T follicular helper cell (primary cell): ENCODE data around the gene BBOF1.
"Not testable (repeated sequence)": the region's sequence is repeated elsewhere in the genome, so short reads cannot be mapped to it uniquely, and the experiment has no call there.

Experiments used
- DNase-seq: peaks from one replicate; pipeline ENCODE4 v3.0.0-alpha.2; 2020; ENCODE audit warnings: low read depth
- total RNA-seq, 2 experiments: gene quantifications; one replicate each; lab custom pipeline; 2026; lab: John Stamatoyannopoulos, UW

The BBOF1 gene
- 1.9 to 5.0 reads per million in 2 experiments for total RNA-seq

GRCh38 chr14:74018586-74019407 lies at the start of gene BBOF1, which contains the start of gene ENTPD5:
BBOF1 (plus strand) TSS chr14:74019349; CDS start chr14:74019479, 130 bp downstream.
ENTPD5 (minus strand) TSS chr14:74019288; CDS start chr14:73988102, 31,186 bp downstream.
- peak; percentile 80 for DNase-seq

GRCh38 chr14:73973497-73973896 lies 45.7 kb upstream of the BBOF1 start:
- no peak for DNase-seq

- no peak for DNase-seq
Observed at GRCh38 chr14:73976125-73976524, 43.0 kb upstream of the BBOF1 start.

GRCh38 chr14:73977896-73978295 lies 41.3 kb upstream of the BBOF1 start:
- no peak for DNase-seq

- DNase-seq = no peak
Observed at GRCh38 chr14:73988065-73988464, 31.1 kb upstream of the BBOF1 start.

GRCh38 chr14:73988656-73989055 lies 30.5 kb upstream of the BBOF1 start:
- not testable (repeated sequence) for DNase-seq

- no peak for DNase-seq
Observed at GRCh38 chr14:73991092-73991491, 28.1 kb upstream of the BBOF1 start.

- not testable (repeated sequence) for DNase-seq
Observed at GRCh38 chr14:73994926-73995325, 24.2 kb upstream of the BBOF1 start.

GRCh38 chr14:73995977-73996378 lies 23.2 kb upstream of the BBOF1 start:
- DNase-seq = no peak

- no peak for DNase-seq
Observed at GRCh38 chr14:73996731-73997107, 22.4 kb upstream of the BBOF1 start.

- no peak for DNase-seq
Observed at GRCh38 chr14:73997108-73997943, 21.8 kb upstream of the BBOF1 start.

- DNase-seq = no peak
Observed at GRCh38 chr14:73997944-73998447, 21.2 kb upstream of the BBOF1 start.

GRCh38 chr14:73998726-73999125 lies 20.4 kb upstream of the BBOF1 start:
- DNase-seq = no peak

GRCh38 chr14:74005664-74006063 lies 13.5 kb upstream of the BBOF1 start:
- DNase-seq = not testable (repeated sequence)

- no peak for DNase-seq
Observed at GRCh38 chr14:74008843-74009499, 10.2 kb upstream of the BBOF1 start.

GRCh38 chr14:74014299-74014698 lies 4.8 kb upstream of the BBOF1 start:
- DNase-seq = no peak

- DNase-seq = no peak
Observed at GRCh38 chr14:74015176-74015575, 4.0 kb upstream of the BBOF1 start.

- DNase-seq = no peak
Observed at GRCh38 chr14:74015963-74016362, 3.2 kb upstream of the BBOF1 start.

GRCh38 chr14:74018174-74018585 lies 969 bp upstream of the BBOF1 start:
- no peak for DNase-seq

GRCh38 chr14:74019408-74020137 lies 424 bp downstream of the BBOF1 start:
- no peak for DNase-seq

GRCh38 chr14:74022346-74022745 lies 3.2 kb downstream of the BBOF1 start:
- no peak for DNase-seq
